Jurkat, Clone E6-1 (cell line): Measurements from ENCODE around the gene CLN6.
"Not testable (repeated sequence)": the region's sequence is repeated elsewhere in the genome, so short reads cannot be mapped to it uniquely, and the experiment has no call there.

ENCODE experiments used
- DNase-seq: peaks from one replicate; pipeline ENCODE4 v3.0.0-alpha.2; 2011; ENCODE audit warnings: low read depth, low spot score
- H3K4me3 ChIP-seq: 2 replicates; pipeline ENCODE4 v1.5.1; 2011; ENCODE audit warnings: mild to moderate bottlenecking, low read length, control low read depth, moderate library complexity

CLN6 gene

GRCh38 chr15:68210409-68210756 is 19.1 kb downstream of the CLN6 start:
- DNase-seq, result no peak
- H3K4me3 ChIP-seq, result no peak overlapping the region

GRCh38 chr15:68209735-68210408 is 19.7 kb downstream of the CLN6 start:
- DNase-seq, result no peak
- H3K4me3 ChIP-seq, result no peak overlapping the region

DNA sequence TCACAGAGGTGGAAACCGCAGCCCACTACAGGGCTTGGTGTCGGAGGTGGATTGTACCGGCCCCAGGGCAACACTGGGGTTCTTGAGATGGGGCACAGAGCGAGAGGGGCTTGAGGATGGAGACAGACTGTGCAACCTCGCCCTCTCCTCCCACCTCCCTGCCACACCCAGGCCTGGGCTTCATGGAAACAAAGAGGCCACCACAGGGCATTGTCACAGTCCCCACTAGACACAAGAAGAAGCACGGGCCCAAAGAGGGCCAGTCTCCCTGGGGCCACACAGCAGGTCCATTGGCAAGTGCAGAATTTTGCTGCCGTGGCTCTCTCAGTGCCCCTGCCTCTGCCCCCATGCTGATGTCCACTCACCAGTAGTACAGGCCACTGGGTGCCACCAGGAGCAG is 20.3 kb downstream of the CLN6 start:
- no peak overlapping the region for H3K4me3 ChIP-seq
- no peak for DNase-seq

GRCh38 chr15:68208636-68209240 is 20.8 kb downstream of the CLN6 start:
- DNase-seq, result peak; percentile 60
- no peak overlapping the region; the same call in 1 of the 2 replicates for H3K4me3 ChIP-seq

GRCh38 chr15:68208136-68208535 is 21.4 kb downstream of the CLN6 start:
- DNase-seq, result no peak
- H3K4me3 ChIP-seq, result no peak overlapping the region

DNA sequence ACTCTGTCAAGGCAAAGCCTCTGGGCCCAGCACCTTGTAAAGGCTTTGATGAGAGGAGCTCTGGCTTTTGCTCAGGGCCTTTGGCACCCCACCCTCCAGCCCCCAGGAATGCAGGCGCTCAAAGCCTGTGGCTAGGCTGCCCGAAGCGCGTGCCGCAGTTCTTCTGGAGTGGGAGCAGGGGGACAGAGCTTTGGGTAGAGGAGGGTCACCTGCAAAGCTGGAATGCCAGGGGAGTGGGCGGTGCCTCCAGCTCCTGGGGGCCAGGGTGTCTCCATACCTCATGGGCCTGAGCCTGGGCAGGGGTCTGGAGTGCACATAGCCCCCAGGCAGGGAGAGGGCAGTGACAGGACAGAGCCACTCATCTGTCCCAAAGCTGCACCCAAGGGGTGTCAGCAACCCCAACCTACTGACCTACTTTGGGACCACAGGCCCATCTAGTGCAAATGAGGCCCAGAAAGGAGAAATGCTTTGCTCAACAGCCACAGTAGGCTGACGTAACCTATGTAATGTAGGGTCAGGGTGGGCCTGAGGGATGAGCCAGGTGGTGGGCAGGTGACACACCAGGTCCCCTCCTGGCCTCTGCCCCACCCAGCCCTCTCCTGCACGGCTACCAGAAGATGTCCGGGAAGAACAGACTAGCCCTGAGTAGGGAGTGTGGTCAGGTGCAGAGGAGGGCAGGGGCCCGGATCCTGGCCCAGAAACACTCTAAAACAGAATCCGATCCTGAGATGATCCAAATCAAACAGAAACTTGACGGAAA is 22.2 kb downstream of the CLN6 start:
- no peak overlapping the region for H3K4me3 ChIP-seq
- no peak for DNase-seq

GRCh38 chr15:68206711-68207151 is 22.8 kb downstream of the CLN6 start:
- DNase-seq, result no peak
- H3K4me3 ChIP-seq, result no peak overlapping the region

- DNase-seq, result no peak
- no peak overlapping the region for H3K4me3 ChIP-seq
These were observed 23.5 kb downstream of the CLN6 start for GRCh38 chr15:68205954-68206539.

- no peak overlapping the region for H3K4me3 ChIP-seq
- no peak for DNase-seq
These were observed 24.0 kb downstream of the CLN6 start for GRCh38 chr15:68205558-68205944.

DNA sequence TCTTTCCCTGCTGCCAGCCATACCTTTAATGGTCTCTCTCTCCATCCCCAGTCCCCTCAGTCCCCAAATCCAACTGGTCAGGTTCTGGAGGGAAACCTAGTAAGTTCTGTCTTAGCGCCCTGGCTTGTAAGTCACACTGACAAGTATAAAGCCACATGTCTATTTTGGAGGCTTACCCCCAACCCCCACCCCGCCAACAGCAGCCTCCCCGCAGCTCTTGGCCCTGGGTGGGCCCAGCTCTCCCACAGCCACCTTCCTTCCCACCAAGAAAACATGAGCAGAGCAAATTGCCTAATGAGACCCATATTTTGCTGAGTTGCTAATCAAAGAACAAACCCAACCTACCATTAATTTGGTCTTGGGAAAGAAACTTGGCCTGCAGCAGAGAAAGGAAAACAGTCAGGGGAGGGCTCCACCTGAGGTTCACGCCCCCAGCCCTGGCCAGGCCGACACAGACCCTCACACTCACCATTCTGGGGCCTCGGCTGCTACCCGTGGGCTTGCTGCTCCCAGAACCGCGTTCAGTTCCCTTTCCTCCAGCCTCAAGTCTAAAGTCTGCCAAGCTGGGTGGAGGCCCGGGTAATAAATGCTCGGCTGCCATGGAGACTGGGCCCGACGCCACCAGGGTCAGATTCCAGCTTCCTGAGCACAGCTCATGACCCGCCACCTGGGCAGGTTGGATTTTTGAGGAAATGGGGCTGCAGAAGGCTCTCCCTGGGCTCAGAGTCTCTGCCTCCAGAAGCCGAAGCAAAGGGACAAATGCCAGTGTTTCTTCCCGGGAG is 24.6 kb downstream of the CLN6 start, which contains the start of gene CALML4:
Gene CALML4 (minus strand): TSS at position 557 of the 782 bp plus-strand sequence. CDS start 85 bp downstream, at position 472.
- no peak within 1 kb of the TSS for H3K4me3 ChIP-seq
- DNase-seq, result no peak

- H3K4me3 ChIP-seq, result no peak overlapping the region
- no peak for DNase-seq
These were observed 25.2 kb downstream of the CLN6 start for GRCh38 chr15:68204361-68204760.

GRCh38 chr15:68203956-68204355 is 25.6 kb downstream of the CLN6 start:
- no peak for DNase-seq

GRCh38 chr15:68203486-68203885 is 26.0 kb downstream of the CLN6 start:
- H3K4me3 ChIP-seq, result no peak overlapping the region
- DNase-seq, result no peak

More at GRCh38 chr15:68203956-68204355, 25.6 kb downstream of the CLN6 start:
- no peak overlapping the region for H3K4me3 ChIP-seq

GRCh38 chr15:68202994-68203393 is 26.5 kb downstream of the CLN6 start:
- not testable (repeated sequence) for H3K4me3 ChIP-seq, DNase-seq

GRCh38 chr15:68201879-68202261 is 27.7 kb downstream of the CLN6 start:
- no peak overlapping the region for H3K4me3 ChIP-seq
- DNase-seq, result no peak

GRCh38 chr15:68201153-68201878 is 28.2 kb downstream of the CLN6 start:
- no peak overlapping the region for H3K4me3 ChIP-seq
- DNase-seq, result no peak

- no peak for DNase-seq
These were observed 29.3 kb downstream of the CLN6 start for GRCh38 chr15:68200016-68200861.

DNA sequence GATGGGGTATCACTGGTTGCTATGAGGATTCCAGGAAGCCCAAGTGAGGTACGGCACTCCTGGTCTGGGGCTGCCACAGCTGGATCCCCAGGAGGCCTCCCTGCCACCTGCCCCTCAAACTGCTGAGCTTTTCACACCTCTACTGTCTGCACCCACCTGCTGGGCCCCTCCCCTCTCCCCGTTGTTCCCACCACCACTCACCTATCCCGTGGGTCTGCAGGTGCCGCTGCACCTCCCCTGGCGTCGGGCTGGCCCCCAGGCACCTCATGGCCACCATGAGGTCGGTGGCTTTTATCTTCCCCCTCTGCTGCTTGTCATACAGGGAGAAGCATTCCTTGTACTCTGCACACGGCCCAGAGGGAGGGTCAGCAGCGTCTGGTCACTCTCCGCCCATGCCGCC is 30.2 kb downstream of the CLN6 start:
- H3K4me3 ChIP-seq, result no peak overlapping the region
- DNase-seq, result no peak

More at GRCh38 chr15:68200016-68200861, 29.3 kb downstream of the CLN6 start:
- no peak overlapping the region for H3K4me3 ChIP-seq
